GM12878 (cell line): ENCODE measurements around the gene SDHAF1. TPM values are rescaled to one million over a fixed set of nuclear protein-coding genes. Genes with fewer than 3 reads are reported as not detected.

Experiments
- ATAC-seq: fragments of 200-7000 bp; cut with Tn5 transposase; 3 replicates; pipeline ENCODE4 v1.9.1; 2020; ENCODE audit warnings: mild to moderate bottlenecking, moderate library complexity
- BruUV-seq: library from RNA; stranded (reverse); fragments of 400-500 nt; replicated peaks from 2 replicates; lab custom pipeline; 2021; lab: Mats Ljungman, UMichigan
- CTCF ChIA-PET: fragments of 300-600 bp; sonication (Branson Sonifier 250); formaldehyde crosslinking; extraction: SDS; loops from one replicate; lab custom pipeline; 2021; ENCODE audit warnings: inconsistent platforms; lab: Yijun Ruan, JAX
- POLR2A ChIA-PET: fragments of 350-600 bp; formaldehyde crosslinking; extraction: SDS; loops from one replicate; lab custom pipeline; 2021; ENCODE audit warnings: inconsistent platforms; lab: Charles Lee
- RAD21 ChIA-PET: fragments of 300-600 bp; sonication (Branson Sonifier 250); formaldehyde crosslinking; loops from one replicate; lab custom pipeline; 2023; ENCODE audit warnings: antibody characterized with exemption; ENCODE audit not compliant: unreplicated experiment; lab: Charles Lee
- SMC1A ChIA-PET: fragments of 300-600 bp; sonication (Branson Sonifier 250); formaldehyde crosslinking; loops from one replicate; lab custom pipeline; 2023; ENCODE audit not compliant: unreplicated experiment, uncharacterized antibody; lab: Charles Lee
- DNase-seq: peaks from one replicate; pipeline ENCODE4 v3.0.0-alpha.2; 2011; ENCODE audit warnings: low read depth, low spot score
- FAIRE-seq: peaks from 3 replicates; lab custom pipeline; 2011; peaks lifted over from hg19 to GRCh38; lab: Jason Lieb, UNC
- H2AFZ ChIP-seq: 2 replicates; pipeline ENCODE4 v1.6.0; 2011; ENCODE audit warnings: low read depth, low read length, control low read depth; ENCODE audit not compliant: control insufficient read depth
- H3K27ac ChIP-seq: 2 replicates; pipeline ENCODE4 v1.5.1; 2011; ENCODE audit warnings: control low read depth; ENCODE audit not compliant: control insufficient read depth, insufficient read depth
- H3K27me3 ChIP-seq, 2 experiments: replicated peaks in 1 of 2; 2 replicates each; pipeline versions ENCODE4 v1.6.0 to v1.6.1; 2011; ENCODE audit warnings: low read length in 1 of 2; ENCODE audit not compliant: control insufficient read depth in 2 of 2, insufficient read depth in 2 of 2
- H3K36me3 ChIP-seq, 2 experiments: 2 replicates each; pipeline ENCODE4 v1.5.1; 2011; ENCODE audit warnings: low read length in 1 of 2; ENCODE audit not compliant: control insufficient read depth in 2 of 2, insufficient read depth in 2 of 2
- H3K4me1 ChIP-seq: 2 replicates; pipeline ENCODE4 v1.6.1; 2011; ENCODE audit warnings: mild to moderate bottlenecking, low read length, moderate library complexity, mixed read lengths; ENCODE audit not compliant: control insufficient read depth, insufficient read depth
- H3K4me2 ChIP-seq: 2 replicates; pipeline ENCODE4 v1.6.0; 2011; ENCODE audit warnings: control low read depth; ENCODE audit not compliant: control insufficient read depth, insufficient read depth
- H3K4me3 ChIP-seq: fragments of 200-600 bp; sonication (generic); 2 replicates; pipeline ENCODE4 v1.5.1; 2016
- H3K79me2 ChIP-seq: 2 replicates; pipeline ENCODE4 v1.6.0; 2011; ENCODE audit warnings: low read length; ENCODE audit not compliant: control insufficient read depth, insufficient read depth
- H3K9ac ChIP-seq: 2 replicates; pipeline ENCODE4 v1.8.0; 2011; ENCODE audit warnings: low read length, control low read depth, mixed read lengths; ENCODE audit not compliant: control insufficient read depth, insufficient read depth
- H3K9me3 ChIP-seq: replicated peaks from 3 replicates; pipeline ENCODE4 v1.5.1; 2011; ENCODE audit warnings: mild to moderate bottlenecking, low read length; ENCODE audit not compliant: control insufficient read depth, insufficient read depth
- H4K20me1 ChIP-seq: 2 replicates; pipeline ENCODE4 v1.6.0; 2011; ENCODE audit not compliant: control insufficient read depth, insufficient read depth
- NKRF ChIP-seq: fragments of 450-650 bp; conservative IDR thresholded peaks from 2 replicates; pipeline ENCODE4 v1.6.1; 2017; ENCODE audit warnings: mild to moderate bottlenecking, moderate library complexity
- POLR2AphosphoS5 ChIP-seq: IDR thresholded peaks from 2 replicates; pipeline ENCODE4 v1.6.1; 2011; ENCODE audit warnings: mild to moderate bottlenecking, low read length, inconsistent platforms
- SIN3A ChIP-seq: IDR thresholded peaks from 2 replicates; pipeline ENCODE4 v1.6.1; 2012; ENCODE audit warnings: low read depth, low read length, improper control_type of control experiment
- USF1 ChIP-seq: IDR thresholded peaks from 2 replicates; pipeline ENCODE4 v1.6.1; 2011; ENCODE audit warnings: borderline replicate concordance, low read depth, mild to moderate bottlenecking, moderate library complexity, mixed read lengths, low read length; ENCODE audit not compliant: insufficient read depth; ENCODE audit errors: extremely low read length
- WGBS: methylation state at CpG from one replicate; pipeline ENCODE4 v1.1.6; 2016; ENCODE audit warnings: low lambda C conversion rate; ENCODE audit not compliant: insufficient replicate concordance, insufficient coverage; ENCODE audit errors: missing lambda C conversion rate; 5-methylcytosine and 5-hydroxymethylcytosine counted together
- in situ Hi-C: fragments of 300-500 bp; cut with MboI; formaldehyde crosslinking; loops from 9 replicates; pipeline ENCODE4 v1.14.3; 2018; ENCODE audit warnings: mixed read lengths
- intact Hi-C: fragments of 100-400 bp; cut with micrococcal nuclease; formaldehyde crosslinking; loops from one replicate; pipeline ENCODE4 v1.14.2; 2022; ENCODE audit not compliant: unreplicated experiment
- polyA plus RNA-seq, 11 experiments: library from polyadenylated mRNA; depleted of rRNA in 4 of 11; unstranded in 6 of 11; stranded (reverse) in 5 of 11; fragments of >200 nt; fragmentation: Nextera tagmentation in 4 of 11; fragmentation: Illumina TruSeq in 1 of 11; extraction: Ambion mirVana in 4 of 11; extraction: Trizol in 1 of 11; gene quantifications; 1 replicate in 1 of 11; 2 replicates in 10 of 11; pipeline versions ENCODE4 v1.2.1 to v1.2.3, GENCODE V29; 2011 to 2016; ENCODE audit warnings: inconsistent platforms in 2 of 11, missing spikeins in 2 of 11, low read depth in 1 of 11
- total RNA-seq, 4 experiments: library from RNA; depleted of rRNA in 3 of 4; stranded (reverse); fragments of >200 nt in 3 of 4; fragmentation: Illumina TruSeq in 1 of 4; extraction: Trizol in 1 of 4; gene quantifications; 2 replicates each; pipeline versions ENCODE4 v1.2.1 to v1.2.3, GENCODE V29; 2013 to 2021

Gene SDHAF1
- total and polyA plus RNA-seq, 10 of the 15 experiments (the other 5 are each of a cell fraction or from before 2014, with no cell fraction given): 0.74 to 45.6 (median 24.4) TPM

- Histone ChIP-seq H3K9me3 (no peaks in the 10 kb centered on the region), H3K4me1 (no peaks in the 10 kb centered on the region; the same call in 1 of the 2 replicates), H3K4me3 (peak overlapping the region; percentile 90), H3K79me2 (peaks cover 16% of the 10 kb centered on the region), H4K20me1 (no peaks in the 10 kb centered on the region), H3K27me3 (no peaks in the 10 kb centered on the region), H3K4me2 (peak overlapping the region; percentile 85), H3K36me3 (no peaks in the 10 kb centered on the region), H2AFZ (peak overlapping the region; percentile 88), H3K9ac (peak overlapping the region; percentile 97), H3K27ac (peak overlapping the region; percentile 91)
- no peak for DNase-seq
- BruUV-seq: TSS peak; percentile 85
- ChIA-PET CTCF (interaction anchor here (0.7 to 1.5 kb wide), 7 partner anchors 10 to 105 kb away, joined by 3 to 7 read pairs (median 4); partner anchors contain the start of gene THAP8), POLR2A (interaction anchor here (0.8 to 1.5 kb wide), 8 partner anchors 16 to 1357 kb away, joined by 3 to 8 read pairs (median 6); partner anchors contain the start of genes POLR2I, SDHAF1, TBCB and THAP8), SMC1A (interaction anchor here (1.0 to 1.1 kb wide), 3 partner anchors 12 to 60 kb away, joined by 3 to 5 read pairs (median 3); no protein-coding TSS in a partner anchor), RAD21 (interaction anchor here (0.9 to 1.7 kb wide), 9 partner anchors 16 to 311 kb away, joined by 3 to 6 read pairs (median 3); partner anchors contain the start of genes POLR2I, TBCB and THAP8)
- no peak for FAIRE-seq
- 27% methylated on average over 12 of the region's 15 CpGs for WGBS
- ATAC-seq: no peak
- intact Hi-C loops: loop anchor here (5.0 kb wide), 1 partner anchor 39 kb away; the partner anchor contains the start of genes THAP8 and WDR62
- in situ Hi-C loops: no loop called here
- TF ChIP-seq POLR2AphosphoS5 (0 out of 2 replicates have a peak, but pooled peaks have one; percentile 2), NKRF (peak; percentile 22; the same call in 1 of the 2 replicates), SIN3A (0 out of 2 replicates have a peak, but pooled peaks have one; percentile 0), USF1 (no peak)
- TF ChIP-seq, all 136 proteins: peak for 3
These were observed 18.5 kb downstream of the SDHAF1 start for GRCh38 chr19:36013280-36014011.
